ENCODE data around the gene TNN. TPM values are rescaled to one million over a fixed set of nuclear protein-coding genes. Genes with fewer than 3 reads are reported as not detected.

The TNN gene
- total and polyA plus RNA-seq, 10 of the 15 experiments (the other 5 are each of a cell fraction or from before 2014, with no cell fraction given): 0.05 to 0.17 (median 0.11) TPM

DNA sequence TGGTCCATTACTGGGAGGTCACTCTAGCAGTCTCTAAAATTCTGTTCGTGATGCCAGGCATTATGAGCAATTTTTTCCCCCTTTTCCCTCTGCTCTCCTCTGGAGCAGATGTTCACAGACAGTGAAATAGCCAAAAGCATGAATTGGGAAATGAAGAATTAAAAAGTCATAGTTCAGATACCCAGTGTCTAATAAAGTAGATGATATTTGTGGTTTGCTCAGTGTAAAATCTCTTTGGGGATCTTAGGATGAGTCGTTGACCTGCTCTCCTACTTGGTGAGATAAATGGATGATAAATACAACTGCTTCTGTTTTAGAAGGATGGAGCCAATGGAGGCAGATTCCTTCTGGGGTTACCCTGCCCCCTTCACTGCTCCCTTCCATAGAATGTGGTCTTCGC is 68.6 kb downstream of the TNN start:
- Histone ChIP-seq H3K27ac (ENCODE audit: control insufficient read depth, insufficient read depth) (no peak overlapping the region), H3K79me2 (ENCODE audit: control insufficient read depth, insufficient read depth, low read length) (no peaks in the 10 kb centered on the region), H2AFZ (ENCODE audit: control insufficient read depth, low read depth, low read length) (no peak overlapping the region), H3K36me3 (ENCODE audit: control insufficient read depth in 2 of 2, insufficient read depth in 2 of 2, low read length in 1 of 2) (no peaks in the 10 kb centered on the region), H3K4me2 (ENCODE audit: control insufficient read depth, insufficient read depth) (no peak overlapping the region), H3K27me3 (replicated peaks in 1 of 2; ENCODE audit: control insufficient read depth in 2 of 2, insufficient read depth in 2 of 2, low read length in 1 of 2) (no peaks in the 10 kb centered on the region), H3K9me3 (replicated peaks; ENCODE audit: control insufficient read depth, insufficient read depth, low read length) (no peaks in the 10 kb centered on the region), H3K9ac (ENCODE audit: control insufficient read depth, insufficient read depth, low read length) (no peak overlapping the region), H4K20me1 (ENCODE audit: control insufficient read depth, insufficient read depth) (no peaks in the 10 kb centered on the region), H3K4me1 (ENCODE audit: control insufficient read depth, insufficient read depth, low read length) (peaks cover 22% of the 10 kb centered on the region), H3K4me3 (no peak overlapping the region)
- ChIA-PET SMC1A (ENCODE audit: uncharacterized antibody, unreplicated experiment) (interaction anchor here (1.1 to 1.3 kb wide), 3 partner anchors 10 to 389 kb away, joined by 3 to 4 read pairs (median 3); no protein-coding TSS in a partner anchor), CTCF (interaction anchor here (3.7 to 10.9 kb wide), 2 partner anchors 10 to 12 kb away, joined by 23 to 135 read pairs; no protein-coding TSS in a partner anchor), RAD21 (ENCODE audit: unreplicated experiment) (no interaction called here), POLR2A (no interaction called here)
- no peak for DNase-seq (ENCODE audit: low read depth, low spot score)
- intact Hi-C loops (cut with micrococcal nuclease; ENCODE audit: unreplicated experiment) (no loop called here), in situ Hi-C loops (cut with MboI) (no loop called here)
- ATAC-seq: no peak
- WGBS (ENCODE audit: insufficient coverage, insufficient replicate concordance, low lambda C conversion rate, missing lambda C conversion rate): 73% methylated on average over 3 of the region's 3 CpGs
- no peak for FAIRE-seq
- BruUV-seq (replicated peaks): no TSS peak
- TF ChIP-seq SUPT20H (IDR thresholded peaks at IDR 0.05; ENCODE audit: borderline replicate concordance, control insufficient read depth, low read depth, low read length) (no peak), RAD51 (IDR thresholded peaks at IDR 0.05) (no peak), SMAD1 (IDR thresholded peaks at IDR 0.05; ENCODE audit: low read depth, partially characterized antibody) (no peak), RELA (IDR thresholded peaks at IDR 0.05; ENCODE audit: borderline replicate concordance, partially characterized antibody) (no peak), GABPA (IDR thresholded peaks at IDR 0.05; ENCODE audit: low read depth) (no peak)
- TF ChIP-seq, protein P1, sequence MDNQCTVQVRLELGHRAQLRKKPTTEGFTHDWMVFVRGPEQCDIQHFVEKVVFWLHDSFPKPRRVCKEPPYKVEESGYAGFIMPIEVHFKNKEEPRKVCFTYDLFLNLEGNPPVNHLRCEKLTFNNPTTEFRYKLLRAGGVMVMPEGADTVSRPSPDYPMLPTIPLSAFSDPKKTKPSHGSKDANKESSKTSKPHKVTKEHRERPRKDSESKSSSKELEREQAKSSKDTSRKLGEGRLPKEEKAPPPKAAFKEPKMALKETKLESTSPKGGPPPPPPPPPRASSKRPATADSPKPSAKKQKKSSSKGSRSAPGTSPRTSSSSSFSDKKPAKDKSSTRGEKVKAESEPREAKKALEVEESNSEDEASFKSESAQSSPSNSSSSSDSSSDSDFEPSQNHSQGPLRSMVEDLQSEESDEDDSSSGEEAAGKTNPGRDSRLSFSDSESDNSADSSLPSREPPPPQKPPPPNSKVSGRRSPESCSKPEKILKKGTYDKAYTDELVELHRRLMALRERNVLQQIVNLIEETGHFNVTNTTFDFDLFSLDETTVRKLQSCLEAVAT (IDR thresholded peaks at IDR 0.05): no peak
- TF ChIP-seq, protein P2, sequence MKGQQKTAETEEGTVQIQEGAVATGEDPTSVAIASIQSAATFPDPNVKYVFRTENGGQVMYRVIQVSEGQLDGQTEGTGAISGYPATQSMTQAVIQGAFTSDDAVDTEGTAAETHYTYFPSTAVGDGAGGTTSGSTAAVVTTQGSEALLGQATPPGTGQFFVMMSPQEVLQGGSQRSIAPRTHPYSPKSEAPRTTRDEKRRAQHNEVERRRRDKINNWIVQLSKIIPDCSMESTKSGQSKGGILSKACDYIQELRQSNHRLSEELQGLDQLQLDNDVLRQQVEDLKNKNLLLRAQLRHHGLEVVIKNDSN (IDR thresholded peaks at IDR 0.05; ENCODE audit: borderline replicate concordance, extremely low read length, insufficient read depth, low read depth, low read length): no peak

Data from GM12878 (cell line).